Mammary epithelial cell (primary cell): ENCODE measurements around the gene KCND2.

Experiments
- CTCF ChIP-seq, 2 donors: IDR thresholded peaks in 1 of 2; conservative IDR thresholded peaks in 1 of 2; 2 replicates each; pipeline ENCODE4 v1.5.1; 2011 to 2012; ENCODE audit warnings: inconsistent platforms in 2 of 2, low read length in 2 of 2, mild to moderate bottlenecking in 2 of 2, control low read depth in 1 of 2, low read depth in 1 of 2; ENCODE audit not compliant: insufficient read depth in 1 of 2; ENCODE audit errors: extremely low read depth in 1 of 2
- EZH2 ChIP-seq: IDR thresholded peaks from 2 replicates; pipeline ENCODE4 v1.6.1; 2012; ENCODE audit warnings: low read length, inconsistent platforms, borderline replicate concordance

- no peak for TF ChIP-seq CTCF (conservative IDR thresholded peaks at IDR 0.05 in 1 of 2, IDR thresholded peaks at IDR 0.05 in 1 of 2; ENCODE audit: extremely low read depth in 1 of 2, insufficient read depth in 1 of 2, low read depth in 1 of 2, low read length in 2 of 2)
- TF ChIP-seq EZH2, result no peak
Measured at GRCh38 chr7:120740348-120740747, 467.4 kb downstream of the KCND2 start.
